Right lobe of liver (tissue), 4 donors: ENCODE measurements around the gene C3orf18.

Source experiments
- POLR2A ChIP-seq: fragments of 450-650 bp; IDR thresholded peaks from one replicate; pipeline ENCODE4 v1.6.1; 2017; ENCODE audit warnings: antibody characterized with exemption, mild to moderate bottlenecking
- TF ChIP-seq, protein P1 (sequence below), 4 donors: fragments of 200-600 bp in 3 of 4; fragments of 450-650 bp in 1 of 4; IDR thresholded peaks; one replicate each; pipeline versions ENCODE4 v1.5.1 to v1.8.0; 2016 to 2022; ENCODE audit warnings: antibody characterized with exemption in 4 of 4, mild to moderate bottlenecking in 2 of 4
- donor health status: DM: no; HTN: no; CAD: no.
- donor health status: DM: no; HTN: no; CAD: no.
- donor health status: DM: no; HTN: yes; CAD: no.

- TF ChIP-seq, protein P1, sequence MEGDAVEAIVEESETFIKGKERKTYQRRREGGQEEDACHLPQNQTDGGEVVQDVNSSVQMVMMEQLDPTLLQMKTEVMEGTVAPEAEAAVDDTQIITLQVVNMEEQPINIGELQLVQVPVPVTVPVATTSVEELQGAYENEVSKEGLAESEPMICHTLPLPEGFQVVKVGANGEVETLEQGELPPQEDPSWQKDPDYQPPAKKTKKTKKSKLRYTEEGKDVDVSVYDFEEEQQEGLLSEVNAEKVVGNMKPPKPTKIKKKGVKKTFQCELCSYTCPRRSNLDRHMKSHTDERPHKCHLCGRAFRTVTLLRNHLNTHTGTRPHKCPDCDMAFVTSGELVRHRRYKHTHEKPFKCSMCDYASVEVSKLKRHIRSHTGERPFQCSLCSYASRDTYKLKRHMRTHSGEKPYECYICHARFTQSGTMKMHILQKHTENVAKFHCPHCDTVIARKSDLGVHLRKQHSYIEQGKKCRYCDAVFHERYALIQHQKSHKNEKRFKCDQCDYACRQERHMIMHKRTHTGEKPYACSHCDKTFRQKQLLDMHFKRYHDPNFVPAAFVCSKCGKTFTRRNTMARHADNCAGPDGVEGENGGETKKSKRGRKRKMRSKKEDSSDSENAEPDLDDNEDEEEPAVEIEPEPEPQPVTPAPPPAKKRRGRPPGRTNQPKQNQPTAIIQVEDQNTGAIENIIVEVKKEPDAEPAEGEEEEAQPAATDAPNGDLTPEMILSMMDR (IDR thresholded peaks at IDR 0.05): peak; percentile 54 to 80 (median 70)
- TF ChIP-seq POLR2A: no peak
Observed at GRCh38 chr3:50550079-50550736, 17.3 kb downstream of the C3orf18 start.
